PC-9 (cell line): ENCODE results near the gene DNMBP. TPM values are rescaled to one million over a fixed set of nuclear protein-coding genes. Genes with fewer than 3 reads are reported as not detected.

Experiments
- Bru-seq: library from RNA; stranded (reverse); fragments of 400-500 nt; gene quantifications from one replicate; lab custom pipeline; 2021; lab: Mats Ljungman, UMichigan
- BruChase-seq, 2 experiments: library from RNA; stranded (reverse); fragments of 400-500 nt; gene quantifications; one replicate each; lab custom pipeline; 2021; lab: Mats Ljungman, UMichigan
- BruUV-seq: library from RNA; stranded (reverse); fragments of 400-500 nt; replicated peaks from 2 replicates; lab custom pipeline; 2021; lab: Mats Ljungman, UMichigan
- CTCF ChIA-PET: fragments of 300-600 bp; sonication (Branson Sonifier 250); formaldehyde crosslinking; loops from one replicate; lab custom pipeline; 2022; ENCODE audit warnings: antibody characterized with exemption; lab: Charles Lee
- POLR2A ChIA-PET: fragments of 300-600 bp; sonication (Branson Sonifier 250); formaldehyde crosslinking; loops from one replicate; lab custom pipeline; 2022; ENCODE audit warnings: antibody characterized with exemption; ENCODE audit not compliant: unreplicated experiment; lab: Charles Lee
- DNase-seq, 2 experiments: peaks; one replicate each; pipeline versions ENCODE4 v3.0.0 to v3.0.0-alpha.2; 2015 to 2022; ENCODE audit warnings: mixed read lengths in 1 of 2
- H2AFZ ChIP-seq: fragments of 200-600 bp; sonication (generic); 2 replicates; pipeline ENCODE4 v1.8.1; 2017; ENCODE audit warnings: antibody characterized with exemption
- H3F3A ChIP-seq: fragments of 200-600 bp; sonication (generic); 2 replicates; pipeline ENCODE4 v1.8.1; 2017; ENCODE audit warnings: antibody characterized with exemption, mild to moderate bottlenecking, low read depth; ENCODE audit not compliant: insufficient read depth
- H3K27ac ChIP-seq: fragments of 200-600 bp; sonication (generic); 2 replicates; pipeline ENCODE4 v1.6.1; 2016; ENCODE audit warnings: mixed run types
- H3K27me3 ChIP-seq: fragments of 200-600 bp; sonication (generic); 2 replicates; pipeline ENCODE4 v1.6.1; 2016; ENCODE audit warnings: low read depth, mixed run types; ENCODE audit not compliant: insufficient read depth
- H3K36me3 ChIP-seq: fragments of 200-600 bp; sonication (generic); 2 replicates; pipeline ENCODE4 v1.6.1; 2016; ENCODE audit warnings: low read depth, mixed run types
- H3K4me1 ChIP-seq: fragments of 200-600 bp; sonication (generic); replicated peaks from 2 replicates; pipeline ENCODE4 v1.6.1; 2016; ENCODE audit warnings: mixed run types; ENCODE audit not compliant: insufficient read depth
- H3K4me2 ChIP-seq: fragments of 200-600 bp; sonication (generic); 2 replicates; pipeline ENCODE4 v1.6.1; 2017; ENCODE audit warnings: mixed run types
- H3K4me3 ChIP-seq: fragments of 200-600 bp; sonication (generic); 2 replicates; pipeline ENCODE4 v1.6.1; 2016; ENCODE audit warnings: mixed run types
- H3K79me2 ChIP-seq: fragments of 200-600 bp; sonication (generic); 2 replicates; pipeline ENCODE4 v1.6.1; 2017; ENCODE audit warnings: low read depth, mixed run types
- H3K9me2 ChIP-seq: fragments of 200-600 bp; sonication (generic); 2 replicates; pipeline ENCODE4 v1.8.1; 2017; ENCODE audit warnings: mild to moderate bottlenecking; ENCODE audit not compliant: insufficient read depth
- H3K9me3 ChIP-seq: fragments of 200-600 bp; sonication (generic); 2 replicates; pipeline ENCODE4 v1.8.1; 2016; ENCODE audit warnings: low read depth; ENCODE audit not compliant: insufficient read depth
- H4K20me1 ChIP-seq: fragments of 200-600 bp; sonication (generic); 2 replicates; pipeline ENCODE4 v1.8.1; 2017; ENCODE audit not compliant: insufficient read depth
- EZH2 ChIP-seq: fragments of 200-600 bp; sonication (generic); IDR thresholded peaks from 2 replicates; pipeline ENCODE4 v1.8.0; 2017; ENCODE audit warnings: antibody characterized with exemption, low read depth
- intact Hi-C: fragments of 100-400 bp; cut with micrococcal nuclease; formaldehyde crosslinking; loops from one replicate; pipeline ENCODE4 v1.10.0; 2022; ENCODE audit not compliant: unreplicated experiment
- long read RNA-seq: library from polyadenylated mRNA; stranded (forward); transcript quantifications from one replicate; pipeline ENCODE4 v2.0.0, GENCODE V29; 2022
- total RNA-seq: library from RNA; stranded (reverse); gene quantifications from 2 replicates; pipeline ENCODE4 v1.2.3, GENCODE V29; 2021
- TF ChIP-seq, protein P1 (sequence below): fragments of 200-600 bp; sonication (generic); conservative IDR thresholded peaks from 2 replicates; pipeline ENCODE4 v1.6.1; 2017; ENCODE audit warnings: mixed run types, antibody characterized with exemption, mild to moderate bottlenecking, moderate library complexity

The DNMBP gene, protein sequence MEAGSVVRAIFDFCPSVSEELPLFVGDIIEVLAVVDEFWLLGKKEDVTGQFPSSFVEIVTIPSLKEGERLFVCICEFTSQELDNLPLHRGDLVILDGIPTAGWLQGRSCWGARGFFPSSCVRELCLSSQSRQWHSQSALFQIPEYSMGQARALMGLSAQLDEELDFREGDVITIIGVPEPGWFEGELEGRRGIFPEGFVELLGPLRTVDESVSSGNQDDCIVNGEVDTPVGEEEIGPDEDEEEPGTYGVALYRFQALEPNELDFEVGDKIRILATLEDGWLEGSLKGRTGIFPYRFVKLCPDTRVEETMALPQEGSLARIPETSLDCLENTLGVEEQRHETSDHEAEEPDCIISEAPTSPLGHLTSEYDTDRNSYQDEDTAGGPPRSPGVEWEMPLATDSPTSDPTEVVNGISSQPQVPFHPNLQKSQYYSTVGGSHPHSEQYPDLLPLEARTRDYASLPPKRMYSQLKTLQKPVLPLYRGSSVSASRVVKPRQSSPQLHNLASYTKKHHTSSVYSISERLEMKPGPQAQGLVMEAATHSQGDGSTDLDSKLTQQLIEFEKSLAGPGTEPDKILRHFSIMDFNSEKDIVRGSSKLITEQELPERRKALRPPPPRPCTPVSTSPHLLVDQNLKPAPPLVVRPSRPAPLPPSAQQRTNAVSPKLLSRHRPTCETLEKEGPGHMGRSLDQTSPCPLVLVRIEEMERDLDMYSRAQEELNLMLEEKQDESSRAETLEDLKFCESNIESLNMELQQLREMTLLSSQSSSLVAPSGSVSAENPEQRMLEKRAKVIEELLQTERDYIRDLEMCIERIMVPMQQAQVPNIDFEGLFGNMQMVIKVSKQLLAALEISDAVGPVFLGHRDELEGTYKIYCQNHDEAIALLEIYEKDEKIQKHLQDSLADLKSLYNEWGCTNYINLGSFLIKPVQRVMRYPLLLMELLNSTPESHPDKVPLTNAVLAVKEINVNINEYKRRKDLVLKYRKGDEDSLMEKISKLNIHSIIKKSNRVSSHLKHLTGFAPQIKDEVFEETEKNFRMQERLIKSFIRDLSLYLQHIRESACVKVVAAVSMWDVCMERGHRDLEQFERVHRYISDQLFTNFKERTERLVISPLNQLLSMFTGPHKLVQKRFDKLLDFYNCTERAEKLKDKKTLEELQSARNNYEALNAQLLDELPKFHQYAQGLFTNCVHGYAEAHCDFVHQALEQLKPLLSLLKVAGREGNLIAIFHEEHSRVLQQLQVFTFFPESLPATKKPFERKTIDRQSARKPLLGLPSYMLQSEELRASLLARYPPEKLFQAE (N-terminal part only)
- total RNA-seq (11.8 and 14.9 TPM in 2 replicates), Bru-seq, nascent RNA (percentile 82 among the genes with signal in this experiment), BruChase-seq, experiment 1, labeled RNA remaining after a 2-hour chase (percentile 60 among the genes with signal in this experiment), BruChase-seq, experiment 2, labeled RNA remaining after a 6-hour chase (percentile 71 among the genes with signal in this experiment)
- long read RNA-seq, full-length matches to known transcripts, result 5 of 11 reads
- long read RNA-seq, partial matches to known transcripts, result 4 of 11 reads
- long read RNA-seq, other reads (novel, unspliced or antisense), result 2 of 11 reads

DNA sequence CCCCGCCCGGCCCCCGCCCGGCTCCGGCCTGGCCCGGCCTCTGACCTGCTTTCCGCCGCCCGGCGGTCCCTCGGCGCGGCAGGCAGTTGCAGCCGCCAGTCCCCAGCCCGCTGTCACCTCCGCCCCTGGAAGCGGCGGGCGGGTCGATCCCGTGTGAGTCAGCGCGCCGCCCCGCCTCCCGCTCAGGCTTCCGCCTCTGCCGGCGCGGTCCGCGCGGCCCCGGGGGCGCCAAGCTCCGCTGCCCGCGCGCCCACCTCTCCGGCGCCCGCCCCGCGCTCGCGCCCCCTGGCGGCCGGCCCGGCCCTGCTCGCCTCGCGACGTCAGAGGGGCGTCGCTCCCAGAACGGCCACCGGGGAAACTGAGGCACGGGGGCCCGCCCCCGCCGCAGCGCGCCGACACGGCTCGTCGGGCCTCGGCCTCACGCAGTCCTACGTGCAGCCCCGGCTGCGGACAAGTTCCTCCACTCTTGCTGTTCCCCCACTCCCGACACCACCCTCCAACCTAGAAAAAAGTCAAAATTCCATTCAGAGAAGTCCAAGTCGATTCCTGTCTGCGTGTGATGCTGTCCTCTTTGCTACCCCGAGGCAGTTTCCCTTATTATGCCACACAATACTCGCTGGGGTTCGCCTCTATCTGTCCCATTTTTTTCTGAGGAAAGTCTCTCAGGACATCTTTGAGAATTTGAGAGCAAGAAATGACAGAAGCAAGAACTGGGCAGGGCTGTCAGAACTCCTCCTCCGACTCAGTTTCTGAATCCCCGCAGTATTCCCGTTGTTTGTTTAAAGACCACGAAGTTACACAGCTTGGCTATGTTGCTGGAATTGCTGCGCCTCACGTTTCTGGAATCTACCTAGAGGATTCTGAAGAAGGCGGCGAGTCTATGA, at the start of gene DNMBP:
DNMBP (minus strand) TSS at position 155 of the 884 bp plus-strand sequence. CDS start 37,823 bp downstream, outside the sequence.
- BruUV-seq, result no TSS peak
- Histone ChIP-seq H3K9me3 (no peaks in the 10 kb centered on the region), H3K4me3 (peak within 1 kb of the TSS; percentile 81), H3K27me3 (no peaks in the 10 kb centered on the region), H2AFZ (peak within 1 kb of the TSS; percentile 86), H4K20me1 (no peaks in the 10 kb centered on the region), H3K9me2 (no peaks in the 10 kb centered on the region), H3K4me2 (peak within 1 kb of the TSS; percentile 98), H3K79me2 (peaks cover 33% of the 10 kb centered on the region), H3K4me1 (peaks cover 34% of the 10 kb centered on the region), H3K27ac (peak within 1 kb of the TSS; percentile 93; the same call in 1 of the 2 replicates), H3F3A (peaks cover 37% of the 10 kb centered on the region), H3K36me3 (no peaks in the 10 kb centered on the region)
- ChIA-PET POLR2A (no interaction called here), CTCF (interaction anchor here (0.5 to 1.7 kb wide), 5 partner anchors 24 to 526 kb away, joined by 3 to 11 read pairs (median 5); partner anchors contain the start of gene HIF1AN)
- intact Hi-C loops, result loop anchor here (1.0 to 5.0 kb wide), 3 partner anchors 33 to 104 kb away; no protein-coding TSS in a partner anchor
- peak; percentile 59 to 76 for DNase-seq
- TF ChIP-seq EZH2, result no peak
- TF ChIP-seq, protein P1, sequence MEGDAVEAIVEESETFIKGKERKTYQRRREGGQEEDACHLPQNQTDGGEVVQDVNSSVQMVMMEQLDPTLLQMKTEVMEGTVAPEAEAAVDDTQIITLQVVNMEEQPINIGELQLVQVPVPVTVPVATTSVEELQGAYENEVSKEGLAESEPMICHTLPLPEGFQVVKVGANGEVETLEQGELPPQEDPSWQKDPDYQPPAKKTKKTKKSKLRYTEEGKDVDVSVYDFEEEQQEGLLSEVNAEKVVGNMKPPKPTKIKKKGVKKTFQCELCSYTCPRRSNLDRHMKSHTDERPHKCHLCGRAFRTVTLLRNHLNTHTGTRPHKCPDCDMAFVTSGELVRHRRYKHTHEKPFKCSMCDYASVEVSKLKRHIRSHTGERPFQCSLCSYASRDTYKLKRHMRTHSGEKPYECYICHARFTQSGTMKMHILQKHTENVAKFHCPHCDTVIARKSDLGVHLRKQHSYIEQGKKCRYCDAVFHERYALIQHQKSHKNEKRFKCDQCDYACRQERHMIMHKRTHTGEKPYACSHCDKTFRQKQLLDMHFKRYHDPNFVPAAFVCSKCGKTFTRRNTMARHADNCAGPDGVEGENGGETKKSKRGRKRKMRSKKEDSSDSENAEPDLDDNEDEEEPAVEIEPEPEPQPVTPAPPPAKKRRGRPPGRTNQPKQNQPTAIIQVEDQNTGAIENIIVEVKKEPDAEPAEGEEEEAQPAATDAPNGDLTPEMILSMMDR, result peak; percentile 58

DNA sequence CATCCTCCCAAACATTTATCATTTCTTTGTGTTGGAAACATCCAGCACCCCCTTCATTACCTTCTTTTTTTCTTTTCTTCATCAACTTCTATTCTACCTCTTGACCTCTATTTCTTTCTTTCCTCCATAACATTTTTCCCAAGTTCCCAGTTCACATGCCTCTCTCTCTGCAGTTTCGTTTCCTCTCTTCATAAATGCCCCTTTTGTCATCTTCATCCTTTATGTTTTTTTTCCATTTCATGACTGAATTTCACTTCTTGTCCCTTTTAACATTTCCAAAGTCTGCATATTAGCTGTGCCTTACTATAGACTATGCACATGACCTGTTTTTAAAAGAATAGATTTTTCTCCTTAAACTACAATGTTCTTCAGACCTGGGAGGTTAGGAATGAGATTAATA, 48.2 kb upstream of the DNMBP start:
- Histone ChIP-seq H3K36me3 (no peaks in the 10 kb centered on the region), H3K4me3 (no peak overlapping the region), H3K4me2 (no peak overlapping the region), H3K79me2 (no peaks in the 10 kb centered on the region), H3K27ac (no peak overlapping the region), H4K20me1 (no peaks in the 10 kb centered on the region), H3K4me1 (no peaks in the 10 kb centered on the region), H3K9me2 (no peaks in the 10 kb centered on the region), H3F3A (no peaks in the 10 kb centered on the region), H3K9me3 (no peaks in the 10 kb centered on the region), H2AFZ (no peak overlapping the region), H3K27me3 (no peaks in the 10 kb centered on the region)
- POLR2A ChIA-PET, result no interaction called here
- TF ChIP-seq EZH2, result no peak
- TF ChIP-seq, protein P1, result no peak
- DNase-seq, result no peak
- intact Hi-C loops, result no loop called here
- CTCF ChIA-PET, result no interaction called here
- no TSS peak for BruUV-seq
